Right forelimb (tissue), 1 donor: ENCODE data around the gene PRKCE.

ENCODE experiments used
- DNase-seq: peaks from one replicate; pipeline ENCODE4 v3.0.0-alpha.2; 2018

PRKCE gene

GRCh38 chr2:46096260-46096659, 444.8 kb downstream of the PRKCE start:
- no peak for DNase-seq

- peak; percentile 75 for DNase-seq
These were observed 446.4 kb downstream of the PRKCE start for GRCh38 chr2:46097714-46098480.

- no peak for DNase-seq
These were observed 447.2 kb downstream of the PRKCE start for GRCh38 chr2:46098621-46099062.

GRCh38 chr2:46101557-46102220, 450.2 kb downstream of the PRKCE start:
- no peak for DNase-seq

GRCh38 chr2:46106690-46107089, 455.2 kb downstream of the PRKCE start:
- DNase-seq = no peak

- DNase-seq = no peak
These were observed 463.5 kb downstream of the PRKCE start for GRCh38 chr2:46114996-46115395.

GRCh38 chr2:46116150-46116549, 464.7 kb downstream of the PRKCE start:
- no peak for DNase-seq

- DNase-seq = no peak
These were observed 465.1 kb downstream of the PRKCE start for GRCh38 chr2:46116553-46116991.

- no peak for DNase-seq
These were observed 465.9 kb downstream of the PRKCE start for GRCh38 chr2:46117379-46117778.

GRCh38 chr2:46117994-46118393, 466.5 kb downstream of the PRKCE start:
- no peak for DNase-seq

GRCh38 chr2:46118656-46119371, 467.3 kb downstream of the PRKCE start:
- no peak for DNase-seq

- no peak for DNase-seq
These were observed 468.0 kb downstream of the PRKCE start for GRCh38 chr2:46119453-46119852.

- no peak for DNase-seq
These were observed 469.5 kb downstream of the PRKCE start for GRCh38 chr2:46120792-46121555.

- no peak for DNase-seq
These were observed 471.0 kb downstream of the PRKCE start for GRCh38 chr2:46122318-46122976.

- no peak for DNase-seq
These were observed 471.5 kb downstream of the PRKCE start for GRCh38 chr2:46123013-46123412.

- DNase-seq = no peak
These were observed 474.3 kb downstream of the PRKCE start for GRCh38 chr2:46125798-46126197.

- no peak for DNase-seq
These were observed 475.1 kb downstream of the PRKCE start for GRCh38 chr2:46126571-46126970.

GRCh38 chr2:46127176-46127575, 475.7 kb downstream of the PRKCE start:
- no peak for DNase-seq

- DNase-seq = no peak
These were observed 479.0 kb downstream of the PRKCE start for GRCh38 chr2:46130511-46130910.

- no peak for DNase-seq
These were observed 481.5 kb downstream of the PRKCE start for GRCh38 chr2:46132996-46133395.

- no peak for DNase-seq
These were observed 483.2 kb downstream of the PRKCE start for GRCh38 chr2:46134531-46135227.
